NCI-H128 (cell line): ENCODE measurements around the gene TBL1XR1.

Experiments used
- DNase-seq: peaks from one replicate; lab custom pipeline; 2025; ENCODE audit not compliant: unreplicated experiment; lab: John Stamatoyannopoulos, UW

The TBL1XR1 gene

GRCh38 chr3:177110895-177111294 lies 86.4 kb downstream of the TBL1XR1 start:
- DNase-seq, result no peak

- no peak for DNase-seq
These were observed 86.9 kb downstream of the TBL1XR1 start for GRCh38 chr3:177110386-177110785.

GRCh38 chr3:177109688-177110330 lies 87.5 kb downstream of the TBL1XR1 start:
- DNase-seq, result no peak

- no peak for DNase-seq
These were observed 88.6 kb downstream of the TBL1XR1 start for GRCh38 chr3:177108648-177109047.

- no peak for DNase-seq
These were observed 89.6 kb downstream of the TBL1XR1 start for GRCh38 chr3:177107461-177108239.

- DNase-seq, result no peak
These were observed 90.7 kb downstream of the TBL1XR1 start for GRCh38 chr3:177106594-177106993.

GRCh38 chr3:177106184-177106583 lies 91.1 kb downstream of the TBL1XR1 start:
- no peak for DNase-seq

GRCh38 chr3:177105623-177106022 lies 91.7 kb downstream of the TBL1XR1 start:
- no peak for DNase-seq

GRCh38 chr3:177104299-177104992 lies 92.8 kb downstream of the TBL1XR1 start:
- no peak for DNase-seq

GRCh38 chr3:177102553-177102952 lies 94.7 kb downstream of the TBL1XR1 start:
- DNase-seq, result no peak

GRCh38 chr3:177098551-177098950 lies 98.7 kb downstream of the TBL1XR1 start:
- DNase-seq, result no peak

GRCh38 chr3:177096615-177097014 lies 100.7 kb downstream of the TBL1XR1 start:
- DNase-seq, result no peak

- no peak for DNase-seq
These were observed 103.3 kb downstream of the TBL1XR1 start for GRCh38 chr3:177093966-177094365.

GRCh38 chr3:177089901-177090300 lies 107.4 kb downstream of the TBL1XR1 start:
- DNase-seq, result no peak

- DNase-seq, result no peak
These were observed 108.2 kb downstream of the TBL1XR1 start for GRCh38 chr3:177089110-177089509.

- no peak for DNase-seq
These were observed 111.5 kb downstream of the TBL1XR1 start for GRCh38 chr3:177085794-177086193.

GRCh38 chr3:177084616-177085015 lies 112.7 kb downstream of the TBL1XR1 start:
- no peak for DNase-seq

- no peak for DNase-seq
These were observed 117.2 kb downstream of the TBL1XR1 start for GRCh38 chr3:177080122-177080521.

- DNase-seq, result no peak
These were observed 117.6 kb downstream of the TBL1XR1 start for GRCh38 chr3:177079684-177080083.

- no peak for DNase-seq
These were observed 125.7 kb downstream of the TBL1XR1 start for GRCh38 chr3:177071496-177072156.

- no peak for DNase-seq
These were observed 127.6 kb downstream of the TBL1XR1 start for GRCh38 chr3:177069514-177070329.
